Medulla oblongata (tissue), 1 donor: ENCODE data around the gene TAF11L14.
"Not testable (repeated sequence)": the region's sequence is repeated elsewhere in the genome, so short reads cannot be mapped to it uniquely, and the experiment has no call there.

ENCODE experiments used
- DNase-seq: peaks from one replicate; pipeline ENCODE4 v3.0.0-alpha.2; 2015; ENCODE audit errors: extremely low spot score

The TAF11L14 gene

GRCh38 chr5:17634160-17634559, at the start of gene TAF11L14:
Gene TAF11L14 (plus strand): TSS chr5:17634460.
- no peak for DNase-seq

- DNase-seq = not testable (repeated sequence)
Measured at GRCh38 chr5:17585658-17586057, 48.6 kb upstream of the TAF11L14 start, which contains the start of gene TAF11L7. Gene TAF11L7 (minus strand): TSS chr5:17585758.

GRCh38 chr5:17590860-17591259, 43.4 kb upstream of the TAF11L14 start, which contains the start of gene TAF11L8:
Gene TAF11L8 (minus strand): TSS chr5:17590960.
- DNase-seq = not testable (repeated sequence)

- not testable (repeated sequence) for DNase-seq
Measured at GRCh38 chr5:17594255-17594654, 40.0 kb upstream of the TAF11L14 start, which contains the start of gene TAF11L9. Gene TAF11L9 (minus strand): TSS chr5:17594394.

- not testable (repeated sequence) for DNase-seq
Measured at GRCh38 chr5:17597728-17598127, 36.5 kb upstream of the TAF11L14 start, which contains the start of gene TAF11L10. Gene TAF11L10 (minus strand): TSS chr5:17597828.

- not testable (repeated sequence) for DNase-seq
Measured at GRCh38 chr5:17603880-17604279, 30.4 kb upstream of the TAF11L14 start, which contains the start of gene TAF11L11. Gene TAF11L11 (plus strand): TSS chr5:17604183.

- DNase-seq = no peak
Measured at GRCh38 chr5:17604951-17605350, 29.3 kb upstream of the TAF11L14 start.

- DNase-seq = not testable (repeated sequence)
Measured at GRCh38 chr5:17607461-17607860, 26.8 kb upstream of the TAF11L14 start.

GRCh38 chr5:17610092-17610491, 24.2 kb upstream of the TAF11L14 start, which contains the start of gene TAF11L12:
Gene TAF11L12 (plus strand): TSS chr5:17610392.
- not testable (repeated sequence) for DNase-seq

- no peak for DNase-seq
Measured at GRCh38 chr5:17614872-17615605, 19.2 kb upstream of the TAF11L14 start.

GRCh38 chr5:17619354-17619753, 14.9 kb upstream of the TAF11L14 start:
- no peak for DNase-seq

- no peak for DNase-seq
Measured at GRCh38 chr5:17620627-17621026, 13.6 kb upstream of the TAF11L14 start.

GRCh38 chr5:17625686-17626085, 8.6 kb upstream of the TAF11L14 start:
- no peak for DNase-seq

- not testable (repeated sequence) for DNase-seq
Measured at GRCh38 chr5:17631788-17632187, 2.5 kb upstream of the TAF11L14 start, which contains the start of gene TAF11L13. Gene TAF11L13 (plus strand): TSS chr5:17632088.

- not testable (repeated sequence) for DNase-seq
Measured at GRCh38 chr5:17649232-17649631, 15.0 kb downstream of the TAF11L14 start.

GRCh38 chr5:17655201-17655759, 21.0 kb downstream of the TAF11L14 start:
- not testable (repeated sequence) for DNase-seq

GRCh38 chr5:17655921-17656320, 21.7 kb downstream of the TAF11L14 start:
- no peak for DNase-seq

- DNase-seq = no peak
Measured at GRCh38 chr5:17663182-17663581, 28.9 kb downstream of the TAF11L14 start.

GRCh38 chr5:17665836-17666235, 31.6 kb downstream of the TAF11L14 start:
- no peak for DNase-seq

GRCh38 chr5:17666726-17667235, 32.5 kb downstream of the TAF11L14 start:
- no peak for DNase-seq

- DNase-seq = no peak
Measured at GRCh38 chr5:17670353-17670752, 36.1 kb downstream of the TAF11L14 start.

- DNase-seq = no peak
Measured at GRCh38 chr5:17678751-17679324, 44.6 kb downstream of the TAF11L14 start.
